Measurements from ENCODE around the gene SPECC1. TPM values are rescaled to one million over a fixed set of nuclear protein-coding genes. Genes with fewer than 3 reads are reported as not detected.
A peak's percentile ranks its signal among the peaks of the same experiment; 100 is the strongest.
"Not testable (repeated sequence)": the region's sequence is repeated elsewhere in the genome, so short reads cannot be mapped to it uniquely, and the experiment has no call there.

The SPECC1 gene
- total and polyA plus RNA-seq, 10 of the 15 experiments (the other 5 are each of a cell fraction or from before 2014, with no cell fraction given): 6.4 to 40.6 (median 23.9) TPM

DNA sequence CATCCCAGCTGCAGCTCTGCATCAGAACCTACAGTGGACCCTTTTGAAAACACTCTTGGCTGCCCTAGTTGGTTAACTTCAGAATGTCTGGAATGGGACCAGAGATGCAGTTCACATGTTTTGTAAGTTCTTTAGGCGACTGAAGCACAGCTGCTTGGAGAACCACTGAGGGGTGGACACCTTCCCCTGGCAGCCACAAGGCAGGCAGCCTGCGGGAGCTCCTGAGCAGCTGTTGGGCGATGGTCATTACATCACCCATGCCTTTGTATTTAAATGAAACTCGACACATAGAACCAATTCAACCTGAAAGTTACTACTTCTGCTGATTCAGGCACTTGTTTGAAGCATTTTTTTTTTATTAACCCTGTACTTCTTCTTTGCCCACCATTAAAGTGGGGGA is 306.7 kb downstream of the SPECC1 start:
- H3K36me3 ChIP-seq (ENCODE audit: control insufficient read depth in 2 of 2, insufficient read depth in 2 of 2, low read length in 1 of 2): no peaks in the 10 kb centered on the region; a peak in 1 of 4 replicates
- RAD21 ChIA-PET (ENCODE audit: unreplicated experiment): no interaction called here
- no peaks in the 10 kb centered on the region for H3K79me2 ChIP-seq (ENCODE audit: control insufficient read depth, insufficient read depth, low read length)
- SMC1A ChIA-PET (ENCODE audit: uncharacterized antibody, unreplicated experiment): interaction anchor here (0.7 kb wide), 2 partner anchors 194 to 390 kb away, joined by 3 read pairs; no protein-coding TSS in a partner anchor
- H4K20me1 ChIP-seq (ENCODE audit: control insufficient read depth, insufficient read depth): no peaks in the 10 kb centered on the region
- no peaks in the 10 kb centered on the region for H3K9me3 ChIP-seq (replicated peaks; ENCODE audit: control insufficient read depth, insufficient read depth, low read length)
- in situ Hi-C loops (cut with MboI) (loop anchor here (5.0 to 10.0 kb wide), 3 partner anchors 84 to 324 kb away; no protein-coding TSS in a partner anchor), intact Hi-C loops (cut with micrococcal nuclease; ENCODE audit: unreplicated experiment) (no loop called here)
- H3K4me2 ChIP-seq (ENCODE audit: control insufficient read depth, insufficient read depth): no peak overlapping the region
- H3K4me3 ChIP-seq: no peak overlapping the region
- H3K9ac ChIP-seq (ENCODE audit: control insufficient read depth, insufficient read depth, low read length): no peak overlapping the region
- BruUV-seq (replicated peaks): no TSS peak
- H3K4me1 ChIP-seq (ENCODE audit: control insufficient read depth, insufficient read depth, low read length): no peaks in the 10 kb centered on the region
- H3K27me3 ChIP-seq (replicated peaks in 1 of 2; ENCODE audit: control insufficient read depth in 2 of 2, insufficient read depth in 2 of 2, low read length in 1 of 2): no peaks in the 10 kb centered on the region
- ATAC-seq: no peak
- POLR2A ChIA-PET: no interaction called here
- TF ChIP-seq BCL11A (IDR thresholded peaks at IDR 0.05; ENCODE audit: low read depth, low read length) (no peak), MTA2 (IDR thresholded peaks at IDR 0.05; ENCODE audit: low read depth) (no peak)
- CTCF ChIA-PET: interaction anchor here (1.1 to 1.6 kb wide), 2 partner anchors 87 to 195 kb away, joined by 3 read pairs; no protein-coding TSS in a partner anchor
- FAIRE-seq: no peak
- no peak overlapping the region for H2AFZ ChIP-seq (ENCODE audit: control insufficient read depth, low read depth, low read length)
- no peak overlapping the region for H3K27ac ChIP-seq (ENCODE audit: control insufficient read depth, insufficient read depth)
- DNase-seq (ENCODE audit: low read depth, low spot score): no peak
- 75% methylated on average over 4 of the region's 4 CpGs for WGBS (ENCODE audit: insufficient coverage, insufficient replicate concordance, low lambda C conversion rate, missing lambda C conversion rate)

GRCh38 chr17:20320535-20321229 is 311.5 kb downstream of the SPECC1 start:
- RAD21 ChIA-PET (ENCODE audit: unreplicated experiment); H3K9ac ChIP-seq (ENCODE audit: control insufficient read depth, insufficient read depth, low read length); H2AFZ ChIP-seq (ENCODE audit: control insufficient read depth, low read depth, low read length); H3K4me2 ChIP-seq (ENCODE audit: control insufficient read depth, insufficient read depth); H3K4me1 ChIP-seq (ENCODE audit: control insufficient read depth, insufficient read depth, low read length); H3K36me3 ChIP-seq (ENCODE audit: control insufficient read depth in 2 of 2, insufficient read depth in 2 of 2, low read length in 1 of 2); H3K79me2 ChIP-seq (ENCODE audit: control insufficient read depth, insufficient read depth, low read length); H3K27ac ChIP-seq (ENCODE audit: control insufficient read depth, insufficient read depth); DNase-seq (ENCODE audit: low read depth, low spot score); H3K4me3 ChIP-seq; H3K27me3 ChIP-seq (replicated peaks in 1 of 2; ENCODE audit: control insufficient read depth in 2 of 2, insufficient read depth in 2 of 2, low read length in 1 of 2); H4K20me1 ChIP-seq (ENCODE audit: control insufficient read depth, insufficient read depth); H3K9me3 ChIP-seq (replicated peaks; ENCODE audit: control insufficient read depth, insufficient read depth, low read length); BruUV-seq (replicated peaks); in situ Hi-C loops (cut with MboI): not testable (repeated sequence)
- ATAC-seq (peak; percentile 95), FAIRE-seq (peak; percentile 18)
- SMC1A ChIA-PET (ENCODE audit: uncharacterized antibody, unreplicated experiment): interaction anchor here (0.9 kb wide), 1 partner anchor 195 kb away, joined by 3 read pairs; no protein-coding TSS in a partner anchor
- intact Hi-C loops (cut with micrococcal nuclease; ENCODE audit: unreplicated experiment): loop anchor here (2.0 kb wide), 1 partner anchor 200 kb away; no protein-coding TSS in a partner anchor
- POLR2A ChIA-PET: interaction anchor here (0.6 kb wide), 1 partner anchor 59 kb away, joined by 3 read pairs; no protein-coding TSS in a partner anchor
- WGBS (ENCODE audit: insufficient coverage, insufficient replicate concordance, low lambda C conversion rate, missing lambda C conversion rate): 21% methylated on average over 41 of the region's 47 CpGs
- CTCF ChIA-PET: interaction anchor here (0.7 to 2.1 kb wide), 4 partner anchors 94 to 328 kb away, joined by 3 to 13 read pairs (median 6); no protein-coding TSS in a partner anchor
- peak; percentile 67 for TF ChIP-seq SMC3 (IDR thresholded peaks at IDR 0.05; ENCODE audit: borderline replicate concordance, low read length)
- TF ChIP-seq, protein P1, sequence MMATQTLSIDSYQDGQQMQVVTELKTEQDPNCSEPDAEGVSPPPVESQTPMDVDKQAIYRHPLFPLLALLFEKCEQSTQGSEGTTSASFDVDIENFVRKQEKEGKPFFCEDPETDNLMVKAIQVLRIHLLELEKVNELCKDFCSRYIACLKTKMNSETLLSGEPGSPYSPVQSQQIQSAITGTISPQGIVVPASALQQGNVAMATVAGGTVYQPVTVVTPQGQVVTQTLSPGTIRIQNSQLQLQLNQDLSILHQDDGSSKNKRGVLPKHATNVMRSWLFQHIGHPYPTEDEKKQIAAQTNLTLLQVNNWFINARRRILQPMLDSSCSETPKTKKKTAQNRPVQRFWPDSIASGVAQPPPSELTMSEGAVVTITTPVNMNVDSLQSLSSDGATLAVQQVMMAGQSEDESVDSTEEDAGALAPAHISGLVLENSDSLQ (IDR thresholded peaks at IDR 0.05): peak; percentile 66; the same call in 1 of the 2 replicates
- peak; percentile 54 to 81 (median 66) for TF ChIP-seq CTCF (IDR thresholded peaks at IDR 0.05 in 2 of 3, conservative IDR thresholded peaks at IDR 0.05 in 1 of 3; ENCODE audit: control insufficient read depth in 2 of 3, extremely low read depth in 1 of 3, insufficient read depth in 1 of 3, low read depth in 3 of 3, low read length in 3 of 3)
- TF ChIP-seq RAD21 (IDR thresholded peaks at IDR 0.05; ENCODE audit: insufficient read depth, low read depth, low read length): peak; percentile 68
- TF ChIP-seq ZNF592 (IDR thresholded peaks at IDR 0.05): 0 out of 2 replicates have a peak, but pooled peaks have one; percentile 47
